LoVo (cell line): ENCODE results near the gene MDC1.
A peak's percentile ranks its signal among the peaks of the same experiment; 100 is the strongest.
"Not testable (repeated sequence)": the region's sequence is repeated elsewhere in the genome, so short reads cannot be mapped to it uniquely, and the experiment has no call there.

Source experiments
- DNase-seq: peaks from one replicate; pipeline ENCODE4 v3.0.0-alpha.2; 2016; ENCODE audit warnings: low spot score

The MDC1 gene

DNA sequence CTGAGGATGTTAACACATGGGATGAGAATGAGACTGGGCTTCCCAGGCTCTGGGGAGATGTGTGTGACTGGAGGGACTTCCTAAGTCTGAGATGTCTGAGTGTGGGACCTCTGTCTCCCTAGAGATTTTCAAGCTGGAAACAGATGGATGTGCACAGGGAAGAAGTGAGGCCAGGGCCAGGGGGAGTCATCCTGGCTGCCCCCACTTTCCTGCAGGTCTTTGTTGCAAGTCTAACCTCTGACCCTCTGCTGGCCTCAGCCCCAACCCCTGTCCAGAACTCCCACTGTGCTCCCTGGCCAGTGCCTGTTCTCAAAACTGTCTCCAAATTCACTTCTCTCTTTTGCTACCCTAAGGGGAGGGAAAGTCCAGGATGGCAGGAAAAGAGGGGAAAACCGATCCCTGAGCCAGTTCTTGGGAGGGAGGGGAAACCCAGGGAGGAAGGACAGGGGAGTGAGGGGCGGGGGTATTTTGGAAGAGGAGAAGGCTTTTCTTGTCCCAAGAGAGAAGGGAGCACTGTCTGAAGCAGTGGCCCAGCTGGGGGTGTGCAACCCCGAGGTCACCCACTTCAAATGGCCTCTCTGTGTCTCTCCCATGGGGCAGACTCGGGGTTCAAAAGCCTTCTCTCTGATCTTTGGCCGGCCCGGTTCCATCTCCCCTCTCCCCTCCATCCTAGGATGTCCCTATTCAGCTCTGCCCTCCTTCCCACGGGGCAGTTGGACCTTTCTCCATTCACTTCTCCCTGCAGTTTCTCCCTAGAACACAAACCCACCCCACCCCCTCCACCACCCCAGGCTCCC lies 33.7 kb downstream of the MDC1 start:
- DNase-seq = no peak

GRCh38 chr6:30682143-30683117 lies 34.7 kb downstream of the MDC1 start:
- DNase-seq = no peak

- no peak for DNase-seq
Observed at GRCh38 chr6:30681766-30682142, 35.3 kb downstream of the MDC1 start.

- no peak for DNase-seq
Observed at GRCh38 chr6:30679765-30680535, 37.1 kb downstream of the MDC1 start.

GRCh38 chr6:30678964-30679726 lies 37.9 kb downstream of the MDC1 start:
- DNase-seq = peak; percentile 61

DNA sequence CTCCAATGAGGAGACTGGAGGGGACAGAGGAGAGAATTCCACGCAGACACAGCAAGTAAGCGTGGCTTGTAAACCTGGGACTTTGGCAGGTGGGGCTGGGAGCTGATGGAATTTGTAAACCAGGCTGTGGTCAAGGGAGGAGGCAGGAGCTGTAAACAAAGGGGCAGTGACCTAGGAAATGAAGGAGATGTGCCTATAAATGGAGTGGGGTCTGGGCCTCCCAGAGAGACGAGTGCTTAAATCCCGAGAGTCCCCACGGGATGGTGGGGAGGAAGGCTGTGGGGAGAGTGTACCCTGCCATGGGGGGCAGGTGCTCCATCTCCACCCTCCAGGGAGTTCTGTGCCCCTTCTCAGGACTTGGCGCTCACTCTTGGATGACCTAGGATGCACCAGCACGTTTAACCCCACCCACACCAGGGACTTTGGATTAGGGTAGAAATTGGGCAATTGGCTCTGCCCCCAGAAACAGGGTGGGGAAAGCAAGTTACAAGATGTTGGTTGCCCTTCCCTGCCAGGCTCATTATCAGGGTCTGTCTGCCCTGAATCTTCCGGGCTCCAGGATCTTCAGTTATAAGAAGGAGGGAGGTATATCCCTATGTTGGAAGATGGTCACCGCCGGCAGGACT lies 40.3 kb downstream of the MDC1 start:
- no peak for DNase-seq

DNA sequence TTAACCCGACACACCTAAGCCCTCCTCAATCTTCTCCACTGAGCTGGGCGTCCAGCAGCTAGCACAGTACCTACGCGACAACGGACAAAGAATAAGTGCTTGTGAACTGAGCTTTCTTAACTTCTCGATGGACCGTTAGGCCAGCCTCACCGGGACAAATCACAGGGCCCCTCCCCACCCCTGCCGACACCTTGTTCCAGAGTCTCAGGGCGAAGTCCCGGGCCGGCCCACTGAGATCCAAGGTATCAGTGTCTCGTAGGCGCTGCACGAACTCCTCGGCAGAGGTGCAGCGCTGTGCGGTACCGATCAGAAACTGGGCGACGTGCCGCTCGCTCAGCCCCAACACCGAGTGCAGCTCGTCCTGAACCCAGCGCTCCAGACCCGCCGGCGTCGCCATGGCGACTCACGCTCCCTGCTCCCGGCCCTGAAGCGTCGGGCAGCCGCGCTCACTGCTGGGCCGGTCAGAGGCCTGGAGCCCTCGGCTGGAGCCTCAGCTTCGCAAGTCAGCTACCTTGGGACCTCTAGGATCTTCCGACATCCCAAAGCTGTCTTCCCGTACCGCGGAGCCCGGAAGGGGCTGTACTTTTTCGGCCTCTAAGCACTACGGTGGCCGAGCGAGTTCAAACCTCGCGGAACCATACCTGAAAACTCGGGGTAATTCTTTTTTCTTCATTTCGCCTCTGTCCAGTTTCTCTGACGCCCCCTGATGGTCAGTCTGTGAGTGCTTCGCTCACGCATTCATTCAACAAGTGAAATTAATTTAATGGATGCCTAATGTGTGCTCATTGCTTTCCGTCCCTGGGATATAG lies 44.4 kb downstream of the MDC1 start, which contains the start of gene DHX16:
Gene DHX16, minus strand, starts transcription at position 562 of the 809 bp plus-strand sequence. Its CDS starts 165 bp downstream, at position 397.
- peak; percentile 98 for DNase-seq

DNA sequence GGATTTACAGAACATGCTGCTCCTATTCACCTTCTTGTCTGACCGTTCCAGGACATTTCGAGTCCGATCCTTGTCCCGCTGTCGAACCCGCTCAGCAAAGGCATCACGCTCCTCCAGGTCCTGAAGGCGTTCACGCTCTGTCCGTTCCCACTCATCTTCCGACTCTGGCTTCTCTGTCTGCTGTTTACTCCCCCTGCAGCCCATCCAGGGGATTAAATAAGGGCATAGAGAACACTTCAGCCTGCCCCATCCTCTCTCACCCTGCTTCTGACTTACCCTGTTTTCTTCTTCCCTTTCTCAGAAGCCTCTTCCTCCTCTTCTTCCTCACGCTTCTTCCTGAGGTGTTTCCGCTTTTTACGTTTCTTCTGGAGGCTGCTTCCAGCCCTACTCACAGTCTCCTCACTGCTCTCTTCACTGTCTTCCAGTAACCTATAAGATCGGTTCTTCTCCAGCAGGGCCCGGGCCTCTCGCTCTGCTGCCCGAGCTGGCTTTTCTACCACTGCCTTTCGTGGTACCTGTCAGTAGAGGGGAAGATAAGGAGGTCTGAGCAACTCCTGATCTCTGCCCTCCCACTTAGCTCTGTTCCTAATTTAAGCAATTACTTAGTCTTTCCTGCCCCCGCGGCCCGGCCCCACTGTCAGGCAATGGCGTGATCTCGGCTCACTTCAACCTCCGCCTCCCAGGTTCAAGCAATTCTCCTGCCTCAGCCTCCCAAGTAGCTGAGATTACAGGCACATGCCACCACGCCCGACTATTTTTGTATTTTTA lies 46.1 kb downstream of the MDC1 start:
- no peak for DNase-seq

- not testable (repeated sequence) for DNase-seq
Observed at GRCh38 chr6:30666300-30666699, 50.8 kb downstream of the MDC1 start.

DNA sequence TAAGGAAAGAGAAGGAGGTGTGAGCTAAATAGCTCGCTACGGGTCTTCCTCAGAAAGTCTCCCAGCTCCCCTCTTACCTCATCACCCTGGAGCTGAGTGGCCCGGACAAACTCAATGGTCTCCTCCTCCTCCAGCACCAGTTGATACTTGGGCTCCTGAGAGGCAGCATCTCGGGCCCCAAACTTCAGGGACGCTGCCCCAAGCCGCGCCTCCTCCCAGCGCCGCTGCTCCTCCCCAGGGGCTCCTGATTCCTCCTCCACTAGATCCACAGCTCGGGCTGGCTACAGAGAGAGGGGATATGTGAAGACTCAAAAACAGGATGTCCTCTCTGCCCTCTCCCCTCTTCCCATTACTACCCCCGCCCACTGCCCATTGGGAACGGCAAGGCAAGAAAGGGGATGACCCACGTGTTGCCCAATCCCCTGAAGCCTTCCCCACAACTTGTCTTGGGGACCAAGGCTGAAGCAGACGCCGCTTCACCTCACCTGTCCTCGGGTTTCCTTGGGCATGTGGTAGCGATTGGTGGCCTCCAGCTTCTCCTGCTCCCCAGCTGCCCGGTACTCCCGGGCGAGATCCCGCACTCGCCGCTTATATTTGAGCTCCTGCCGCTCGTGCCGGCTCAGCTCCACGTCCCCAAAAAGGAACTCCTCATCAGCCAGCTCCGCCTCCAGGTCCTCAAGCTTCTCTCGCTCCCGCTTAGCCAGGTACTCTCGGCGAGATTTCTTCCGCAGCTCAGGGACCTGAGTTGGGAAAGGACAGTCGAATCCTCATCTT lies 51.9 kb downstream of the MDC1 start:
- DNase-seq = no peak

- not testable (repeated sequence) for DNase-seq
Observed at GRCh38 chr6:30657922-30658321, 59.2 kb downstream of the MDC1 start.

DNA sequence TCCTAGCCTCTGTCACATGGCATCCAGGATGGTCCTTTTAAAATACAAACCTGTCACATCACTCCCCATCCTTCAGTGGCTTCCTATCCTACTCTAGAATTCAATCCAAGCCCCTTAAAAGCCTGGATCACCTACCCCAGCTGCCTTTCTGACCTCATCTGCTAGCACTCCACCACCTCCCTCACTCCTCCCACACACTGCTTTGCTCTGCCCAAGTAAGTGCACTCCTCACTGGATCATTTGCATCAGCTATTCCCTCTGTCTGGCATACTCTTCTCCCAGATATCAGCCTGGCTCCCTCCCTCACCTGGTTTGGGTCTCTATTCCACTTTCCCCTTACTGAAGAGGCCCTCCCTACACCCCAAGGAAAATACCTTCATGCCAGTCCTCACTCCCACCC lies 59.6 kb downstream of the MDC1 start:
- DNase-seq = no peak

GRCh38 chr6:30656513-30656912 lies 60.6 kb downstream of the MDC1 start:
- no peak for DNase-seq

DNA sequence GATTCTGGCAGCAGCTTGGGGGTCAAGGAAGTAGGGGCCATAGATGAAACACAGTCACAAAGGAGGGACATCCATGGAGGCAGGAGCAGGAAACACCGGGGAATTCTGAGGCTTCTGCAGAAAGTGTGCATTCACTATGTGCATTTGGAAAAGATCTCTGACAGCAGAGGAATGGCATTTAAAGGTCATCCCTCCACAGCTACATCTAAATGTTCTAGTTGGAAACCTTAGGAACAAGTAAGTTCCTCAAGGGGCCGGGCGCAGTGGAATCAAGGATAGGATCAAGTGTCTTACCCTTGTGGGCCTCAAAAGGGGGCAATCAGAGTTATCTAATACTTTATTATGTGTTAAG lies 61.4 kb downstream of the MDC1 start:
- DNase-seq = no peak

DNA sequence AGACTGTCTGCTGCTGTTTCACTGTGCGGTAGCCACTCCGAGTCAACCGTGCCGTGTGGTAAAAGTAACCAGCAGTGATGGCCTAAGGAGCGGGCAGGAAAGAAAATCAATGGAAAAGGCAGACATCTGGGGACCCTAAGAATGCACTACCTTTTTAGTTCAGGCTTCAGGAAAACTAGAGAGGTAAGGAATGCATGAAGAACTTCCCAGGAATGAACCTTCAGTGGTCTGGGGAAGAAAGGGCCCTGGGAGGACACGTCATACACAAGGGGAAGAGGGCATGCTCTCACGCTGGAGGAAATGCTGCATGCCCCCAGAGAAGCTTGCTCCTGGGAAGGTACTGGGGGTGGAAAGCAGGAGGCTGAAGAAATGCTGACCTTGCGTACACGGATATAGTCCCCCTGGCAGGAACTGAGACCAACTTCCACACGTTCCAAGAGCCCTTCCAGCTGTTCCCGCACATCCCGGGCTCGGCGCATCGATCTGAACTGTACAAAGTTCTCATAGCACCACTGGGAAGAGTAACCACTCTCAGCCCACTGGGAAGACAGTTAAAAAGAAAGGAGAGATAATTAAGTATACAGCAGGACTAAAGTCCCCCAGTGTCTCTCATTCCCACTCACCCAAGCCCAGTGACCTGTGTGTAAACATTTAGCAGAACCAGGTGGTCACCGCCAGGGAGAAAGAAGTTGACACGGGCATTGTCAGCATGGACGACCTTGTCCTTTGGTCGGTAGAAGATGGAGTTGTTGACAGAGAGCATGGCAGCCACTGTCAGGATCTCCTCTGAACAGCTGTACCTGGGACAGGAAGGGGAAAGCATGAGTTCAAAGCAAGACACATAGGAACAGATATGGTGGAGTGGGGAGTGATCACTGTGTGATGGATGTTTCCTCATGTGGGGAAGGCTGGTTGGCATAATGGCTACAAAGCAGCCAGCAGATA lies 62.0 kb downstream of the MDC1 start:
- DNase-seq = no peak

- DNase-seq = no peak
Observed at GRCh38 chr6:30651143-30651542, 65.9 kb downstream of the MDC1 start.
